NCI-H748 (cell line): ENCODE data around the gene UBE2QL1.

ENCODE experiments used
- DNase-seq: peaks from one replicate; lab custom pipeline; 2025; ENCODE audit not compliant: unreplicated experiment; lab: John Stamatoyannopoulos, UW

UBE2QL1 gene

GRCh38 chr5:6522923-6523322 lies 74.3 kb downstream of the UBE2QL1 start:
- DNase-seq, result no peak

DNA sequence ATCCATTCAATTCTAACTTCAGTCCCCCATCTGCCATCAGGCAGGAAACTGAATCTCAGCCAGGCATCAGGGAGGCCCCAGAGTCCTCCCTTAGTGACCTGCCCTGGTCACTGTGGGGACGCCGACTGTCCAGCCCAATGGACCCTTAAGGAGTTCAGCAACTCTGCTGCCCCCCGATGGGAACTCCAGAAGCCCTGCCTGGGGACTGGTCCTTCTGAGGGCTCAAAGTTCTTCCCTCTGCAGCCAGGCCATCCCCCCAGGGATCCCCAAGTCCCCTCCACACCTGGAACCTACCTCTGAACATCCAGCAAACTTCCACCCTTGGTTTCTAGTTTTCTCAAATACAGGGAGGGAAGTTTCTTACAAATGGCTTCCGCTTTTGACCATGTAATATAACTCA lies 76.8 kb downstream of the UBE2QL1 start:
- no peak for DNase-seq

GRCh38 chr5:6525910-6526309 lies 77.3 kb downstream of the UBE2QL1 start:
- peak; percentile 90 for DNase-seq

DNA sequence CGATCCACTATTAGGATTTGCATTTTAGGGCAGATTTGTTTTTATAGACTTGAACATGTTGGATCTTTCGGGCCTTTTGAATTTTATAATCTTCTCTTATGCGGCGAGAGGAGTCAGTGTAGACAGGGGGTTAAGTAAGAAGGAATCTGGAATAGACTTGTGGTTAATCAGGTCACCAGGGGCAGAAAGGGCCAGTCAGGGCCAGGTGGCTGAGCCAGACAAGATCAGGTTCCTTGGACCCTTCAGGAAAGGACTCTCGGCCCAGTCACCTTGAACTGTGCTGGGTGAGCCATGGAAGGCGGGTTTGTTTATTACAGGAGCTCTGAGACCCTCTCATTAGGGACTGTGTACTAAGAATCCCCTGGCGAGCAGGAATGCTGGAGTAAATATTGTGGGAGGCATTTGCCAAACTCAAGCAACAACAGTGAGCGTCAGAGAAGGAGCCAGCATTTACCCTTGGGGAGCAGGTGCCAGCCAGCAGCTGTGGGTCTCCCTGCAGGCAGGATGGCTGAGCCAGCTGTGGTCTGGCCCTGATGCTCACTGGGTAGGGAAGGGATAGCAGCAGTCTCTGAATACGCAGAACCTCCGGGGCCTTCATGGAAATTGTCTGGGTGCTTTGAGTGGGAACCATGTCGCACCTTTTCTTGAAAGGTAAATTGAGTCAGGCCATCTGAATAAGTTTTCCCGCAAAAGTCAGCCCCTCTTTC lies 79.2 kb downstream of the UBE2QL1 start:
- peak; percentile 76 for DNase-seq

GRCh38 chr5:6535594-6535993 lies 86.9 kb downstream of the UBE2QL1 start:
- DNase-seq, result no peak

GRCh38 chr5:6539060-6539459 lies 90.4 kb downstream of the UBE2QL1 start:
- no peak for DNase-seq

DNA sequence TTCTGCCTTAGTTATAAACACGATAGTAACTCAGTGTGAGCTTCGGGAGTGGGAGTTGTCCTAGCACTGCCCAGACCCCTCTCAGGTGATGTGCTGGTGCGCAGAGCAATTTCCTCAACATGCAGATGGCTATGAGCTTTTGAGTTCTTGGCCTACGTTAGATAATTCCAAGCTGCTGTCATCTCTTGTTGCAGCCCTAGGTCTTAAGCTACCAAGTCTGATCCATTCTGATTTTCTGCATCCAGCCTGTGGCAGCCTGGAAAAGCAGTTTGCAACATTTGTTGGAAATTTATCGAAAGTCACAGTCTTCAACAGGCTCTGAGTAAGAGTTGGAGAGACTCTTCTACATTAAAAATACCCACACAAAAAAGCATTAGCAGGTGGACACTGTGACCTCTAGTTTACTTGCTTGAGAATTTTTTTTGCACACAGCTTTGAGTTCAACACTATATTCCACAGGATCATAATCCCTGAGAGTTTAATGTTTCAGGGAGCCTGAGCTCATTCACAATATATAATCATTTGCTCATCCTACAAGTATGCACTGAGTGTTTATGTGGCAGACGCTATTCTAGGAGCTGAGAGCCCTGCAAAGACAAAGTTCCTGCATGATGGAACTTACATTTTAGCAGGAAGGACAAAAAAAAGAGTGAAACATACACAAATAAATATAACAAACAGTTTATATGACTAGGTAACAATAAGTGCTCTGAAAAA lies 91.6 kb downstream of the UBE2QL1 start:
- no peak for DNase-seq

GRCh38 chr5:6541256-6542013 lies 92.8 kb downstream of the UBE2QL1 start:
- DNase-seq, result no peak

- peak; percentile 74 for DNase-seq
These were observed 94.0 kb downstream of the UBE2QL1 start for GRCh38 chr5:6542421-6543345.

- no peak for DNase-seq
These were observed 94.7 kb downstream of the UBE2QL1 start for GRCh38 chr5:6543346-6543730.

DNA sequence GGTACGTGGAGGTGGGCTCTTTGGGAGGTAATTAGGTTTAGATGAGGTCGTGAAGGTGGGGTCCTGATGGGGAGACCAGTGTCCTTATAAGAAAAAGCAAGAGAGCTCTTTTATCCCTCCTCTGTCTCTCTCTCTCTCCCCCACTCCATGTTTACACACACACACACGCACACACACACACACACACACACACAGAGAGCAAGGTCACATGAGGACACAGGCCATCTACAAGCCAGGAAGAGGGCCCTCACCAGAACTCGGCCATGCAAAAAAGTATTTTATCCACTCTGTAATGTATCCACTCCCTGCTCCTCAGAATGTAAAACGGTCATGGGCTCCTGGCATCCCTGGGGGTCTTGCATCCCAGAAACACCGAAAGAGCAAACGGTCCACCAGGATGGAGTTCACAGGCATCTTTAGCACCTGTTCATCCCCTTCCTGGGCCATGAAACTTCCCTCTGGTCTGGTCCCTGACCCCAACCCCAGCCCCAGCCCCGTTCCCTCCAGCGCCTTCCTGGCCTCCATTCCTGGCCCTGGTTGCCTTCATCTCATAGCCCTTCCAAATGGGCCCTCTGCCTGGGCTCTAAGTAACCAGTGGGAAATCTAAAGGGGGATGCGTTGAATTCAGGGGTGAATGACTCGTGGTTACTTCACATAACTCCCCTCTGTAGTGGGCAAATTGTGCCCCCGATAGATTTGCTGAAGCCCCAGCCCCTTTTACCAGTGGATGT lies 95.3 kb downstream of the UBE2QL1 start:
- DNase-seq, result peak; percentile 68
